ENCODE data around the gene AUTS2. TPM values are rescaled to one million over a fixed set of nuclear protein-coding genes. Genes with fewer than 3 reads are reported as not detected.
A peak's percentile ranks its signal among the peaks of the same experiment; 100 is the strongest.

AUTS2 gene
- polyA plus RNA-seq, 1 donor (not counting 4 experiments of a cell fraction or from before 2014, with no cell fraction given) = 4.7 TPM

GRCh38 chr7:70439651-70440050 is 841.4 kb downstream of the AUTS2 start:
- dilution Hi-C loops (cut with MboI; ENCODE audit: extremely low pct_ligation_motif_present, low sequenced_read_pairs) = no loop called here

GRCh38 chr7:70446448-70447143 is 848.3 kb downstream of the AUTS2 start:
- H3K4me1 ChIP-seq (ENCODE audit: control insufficient read depth, extremely low read depth, insufficient read depth, low read length) = peaks cover 5% of the 10 kb centered on the region
- H3K9me3 ChIP-seq (ENCODE audit: control insufficient read depth, low read depth, low read length) = no peaks in the 10 kb centered on the region
- DNase-seq (ENCODE audit: low read depth, low spot score) (no peak), FAIRE-seq (peak; percentile 41)
- no peaks in the 10 kb centered on the region for H3K79me2 ChIP-seq (ENCODE audit: control insufficient read depth, insufficient read depth, low read length)
- TF ChIP-seq EZH2 (IDR thresholded peaks at IDR 0.05; ENCODE audit: low read length) = no peak
- no peak for TF ChIP-seq CTCF (optimal IDR thresholded peaks at IDR 0.05 in 1 of 3, IDR thresholded peaks at IDR 0.05 in 1 of 3, conservative IDR thresholded peaks at IDR 0.05 in 1 of 3; ENCODE audit: extremely low read depth in 1 of 3, insufficient read depth in 2 of 3, low read length in 3 of 3)
- no peak overlapping the region for H3K9ac ChIP-seq (ENCODE audit: control insufficient read depth, extremely low read depth, insufficient read depth, low read length)
- H3K27ac ChIP-seq (ENCODE audit: control insufficient read depth, insufficient read depth, low read length) = no peak overlapping the region
- dilution Hi-C loops (cut with MboI; ENCODE audit: extremely low pct_ligation_motif_present, low sequenced_read_pairs) = no loop called here
- no peaks in the 10 kb centered on the region for H4K20me1 ChIP-seq (ENCODE audit: control insufficient read depth, extremely low read depth, insufficient read depth, low read length)
- no peak overlapping the region for H3K4me3 ChIP-seq (ENCODE audit: control insufficient read depth in 2 of 3, extremely low read depth in 1 of 3, insufficient read depth in 2 of 3, low read depth in 1 of 3, low read length in 3 of 3)
- H3K4me2 ChIP-seq (ENCODE audit: control insufficient read depth, extremely low read depth, insufficient read depth, low read depth, low read length) = no peak overlapping the region
- H2AFZ ChIP-seq (ENCODE audit: control insufficient read depth, low read length) = no peak overlapping the region
- no peaks in the 10 kb centered on the region for H3K36me3 ChIP-seq (ENCODE audit: control insufficient read depth in 2 of 2, extremely low read depth in 1 of 2, insufficient read depth in 2 of 2, low read length in 2 of 2)
- H3K27me3 ChIP-seq (ENCODE audit: control insufficient read depth, extremely low read depth, insufficient read depth, low read length) = no peaks in the 10 kb centered on the region
- H3K9me1 ChIP-seq (ENCODE audit: control insufficient read depth, extremely low read depth, insufficient read depth, low read length) = no peaks in the 10 kb centered on the region

More at GRCh38 chr7:70439651-70440050, 841.4 kb downstream of the AUTS2 start:
- DNase-seq (ENCODE audit: low read depth, low spot score) (no peak), FAIRE-seq (no peak)
- H3K4me3 ChIP-seq (ENCODE audit: control insufficient read depth in 2 of 3, extremely low read depth in 1 of 3, insufficient read depth in 2 of 3, low read depth in 1 of 3, low read length in 3 of 3) = no peak overlapping the region
- no peaks in the 10 kb centered on the region for H4K20me1 ChIP-seq (ENCODE audit: control insufficient read depth, extremely low read depth, insufficient read depth, low read length)
- no peak overlapping the region for H3K9ac ChIP-seq (ENCODE audit: control insufficient read depth, extremely low read depth, insufficient read depth, low read length)
- no peak overlapping the region for H3K4me2 ChIP-seq (ENCODE audit: control insufficient read depth, extremely low read depth, insufficient read depth, low read depth, low read length)
- H3K27me3 ChIP-seq (ENCODE audit: control insufficient read depth, extremely low read depth, insufficient read depth, low read length) = no peaks in the 10 kb centered on the region
- no peaks in the 10 kb centered on the region for H3K79me2 ChIP-seq (ENCODE audit: control insufficient read depth, insufficient read depth, low read length)
- TF ChIP-seq CTCF (optimal IDR thresholded peaks at IDR 0.05 in 1 of 3, IDR thresholded peaks at IDR 0.05 in 1 of 3, conservative IDR thresholded peaks at IDR 0.05 in 1 of 3; ENCODE audit: extremely low read depth in 1 of 3, insufficient read depth in 2 of 3, low read length in 3 of 3) = no peak
- no peak for TF ChIP-seq EZH2 (IDR thresholded peaks at IDR 0.05; ENCODE audit: low read length)
- no peak overlapping the region for H3K27ac ChIP-seq (ENCODE audit: control insufficient read depth, insufficient read depth, low read length)
- H3K36me3 ChIP-seq (ENCODE audit: control insufficient read depth in 2 of 2, extremely low read depth in 1 of 2, insufficient read depth in 2 of 2, low read length in 2 of 2) = no peaks in the 10 kb centered on the region
- no peak overlapping the region for H2AFZ ChIP-seq (ENCODE audit: control insufficient read depth, low read length)
- H3K9me3 ChIP-seq (ENCODE audit: control insufficient read depth, low read depth, low read length) = no peaks in the 10 kb centered on the region
- H3K4me1 ChIP-seq (ENCODE audit: control insufficient read depth, extremely low read depth, insufficient read depth, low read length) = no peaks in the 10 kb centered on the region
- H3K9me1 ChIP-seq (ENCODE audit: control insufficient read depth, extremely low read depth, insufficient read depth, low read length) = no peaks in the 10 kb centered on the region
